CD14-positive monocyte (primary cell): ENCODE results near the gene PLXNA2. TPM values are rescaled to one million over a fixed set of nuclear protein-coding genes. Genes with fewer than 3 reads are reported as not detected.
A peak's percentile ranks its signal among the peaks of the same experiment; 100 is the strongest.

Experiments used
- DNase-seq, 3 donors: peaks; one replicate each; pipeline ENCODE4 v3.0.0-alpha.2; 2011 to 2022
- H2AFZ ChIP-seq: 2 replicates; pipeline ENCODE4 v1.6.0; 2012; ENCODE audit warnings: mild to moderate bottlenecking, low read depth, low read length, inconsistent platforms; ENCODE audit not compliant: insufficient read depth, poor library complexity, severe bottlenecking
- H3K27ac ChIP-seq, 2 donors: 1 replicate in 1 of 2; 2 replicates in 1 of 2; pipeline ENCODE4 v1.5.1; 2012 to 2013; ENCODE audit warnings: low read length in 2 of 2, control low read depth in 1 of 2, inconsistent platforms in 1 of 2, low read depth in 1 of 2, mild to moderate bottlenecking in 1 of 2
- H3K27me3 ChIP-seq, 2 donors: one replicate each; pipeline versions ENCODE4 v1.6.0 to v1.6.1; 2011 to 2013; ENCODE audit warnings: low read length in 2 of 2; ENCODE audit not compliant: control insufficient read depth in 2 of 2, insufficient read depth in 2 of 2
- H3K36me3 ChIP-seq, 2 donors: replicated peaks in 1 of 2; 1 replicate in 1 of 2; 2 replicates in 1 of 2; pipeline versions ENCODE4 v1.5.1 to v1.6.1; 2012 to 2013; ENCODE audit warnings: low read length in 2 of 2, control low read depth in 1 of 2, inconsistent platforms in 1 of 2, mild to moderate bottlenecking in 1 of 2; ENCODE audit not compliant: insufficient read depth in 2 of 2, control insufficient read depth in 1 of 2
- H3K4me1 ChIP-seq, 2 donors: 1 replicate in 1 of 2; 2 replicates in 1 of 2; pipeline versions ENCODE4 v1.5.1 to v1.6.1; 2012 to 2013; ENCODE audit warnings: low read length in 2 of 2, control low read depth in 1 of 2, inconsistent platforms in 1 of 2, mild to moderate bottlenecking in 1 of 2, moderate library complexity in 1 of 2; ENCODE audit not compliant: insufficient read depth in 2 of 2, control insufficient read depth in 1 of 2
- H3K4me2 ChIP-seq: replicated peaks from 2 replicates; pipeline ENCODE3; 2012; ENCODE audit warnings: low read length, moderate library complexity, mild to moderate bottlenecking; ENCODE audit not compliant: poor library complexity, severe bottlenecking; ENCODE audit errors: extremely low read depth
- H3K4me3 ChIP-seq, 3 experiments: fragments of 200-600 bp in 1 of 3; sonication (generic) in 1 of 3; replicated peaks in 1 of 3; 1 replicate in 2 of 3; 2 replicates in 1 of 3; pipeline ENCODE4 v1.5.1; 2011 to 2013; ENCODE audit warnings: low read length in 3 of 3, mild to moderate bottlenecking in 3 of 3, control low read depth in 2 of 3, low read depth in 2 of 3, inconsistent platforms in 1 of 3, moderate library complexity in 1 of 3
- H3K79me2 ChIP-seq: 2 replicates; pipeline ENCODE4 v1.6.0; 2012; ENCODE audit warnings: mild to moderate bottlenecking, control low read depth, inconsistent platforms, low read length, moderate library complexity; ENCODE audit not compliant: insufficient read depth
- H3K9ac ChIP-seq: 2 replicates; pipeline ENCODE4 v1.6.0; 2017; ENCODE audit warnings: low read length, mild to moderate bottlenecking; ENCODE audit not compliant: insufficient read depth, poor library complexity, severe bottlenecking
- H3K9me3 ChIP-seq, 2 donors: replicated peaks in 1 of 2; 1 replicate in 1 of 2; 2 replicates in 1 of 2; pipeline versions ENCODE4 v1.5.1 to v1.6.1; 2012 to 2013; ENCODE audit warnings: low read length in 2 of 2, control low read depth in 1 of 2; ENCODE audit not compliant: control insufficient read depth in 1 of 2, insufficient read depth in 1 of 2
- H4K20me1 ChIP-seq: 2 replicates; pipeline ENCODE4 v1.6.0; 2012; ENCODE audit warnings: mild to moderate bottlenecking, low read length, control low read depth, moderate library complexity; ENCODE audit not compliant: insufficient read depth
- H3K27ac Mint-ChIP-seq, 7 donors: one replicate each; pipeline ENCODE4 v1.8.0; 2020; ENCODE audit warnings: mild to moderate bottlenecking in 7 of 7, mixed read lengths in 7 of 7, moderate library complexity in 6 of 7, inconsistent platforms in 2 of 7
- H3K27me3 Mint-ChIP-seq, 3 donors: one replicate each; pipeline ENCODE4 v1.8.0; 2021 to 2022; ENCODE audit warnings: low read depth in 3 of 3, mild to moderate bottlenecking in 3 of 3, mixed read lengths in 3 of 3, moderate library complexity in 3 of 3, inconsistent platforms in 1 of 3
- H3K36me3 Mint-ChIP-seq, 2 donors: one replicate each; pipeline ENCODE4 v1.8.0; 2020; ENCODE audit warnings: mixed read lengths in 2 of 2, inconsistent platforms in 1 of 2, mild to moderate bottlenecking in 1 of 2
- H3K4me1 Mint-ChIP-seq: one replicate; pipeline ENCODE4 v1.8.0; 2020; ENCODE audit warnings: mild to moderate bottlenecking, mixed read lengths
- H3K4me3 Mint-ChIP-seq, 2 donors: one replicate each; pipeline ENCODE4 v1.8.0; 2020; ENCODE audit warnings: mild to moderate bottlenecking in 2 of 2, mixed read lengths in 2 of 2, moderate library complexity in 1 of 2
- H3K9me3 Mint-ChIP-seq, 7 donors: one replicate each; pipeline ENCODE4 v1.8.0; 2020 to 2022; ENCODE audit warnings: mixed read lengths in 7 of 7, mild to moderate bottlenecking in 6 of 7, moderate library complexity in 6 of 7, inconsistent platforms in 2 of 7
- CTCF ChIP-seq: fragments of 200-600 bp; IDR thresholded peaks from one replicate; pipeline ENCODE4 v1.8.0; 2022; ENCODE audit warnings: antibody characterized with exemption, mild to moderate bottlenecking
- WGBS: methylation state at CpG from one replicate; pipeline ENCODE4 v1.1.5; 2013; ENCODE audit warnings: missing lambda C conversion rate; ENCODE audit not compliant: insufficient coverage; 5-methylcytosine and 5-hydroxymethylcytosine counted together
- intact Hi-C, 2 donors: fragments of 100-400 bp; cut with micrococcal nuclease; formaldehyde crosslinking; loops; one replicate each; pipeline versions ENCODE4 v1.15.0 to v1.15.1; 2023
- polyA plus RNA-seq, 3 donors: library from polyadenylated mRNA; depleted of rRNA in 1 of 3; unstranded in 2 of 3; stranded (reverse) in 1 of 3; fragments of 300-500 nt in 2 of 3; fragments of >200 nt in 1 of 3; fragmentation: Illumina TruSeq in 2 of 3; gene quantifications; 1 replicate in 2 of 3; 2 replicates in 1 of 3; pipeline ENCODE4 v1.2.3, GENCODE V29; 2012 to 2021

The PLXNA2 gene
- polyA plus RNA-seq, 3 donors = 0.75 to 2.1 (median 1.1) TPM

GRCh38 chr1:208080396-208081286 is 163.5 kb downstream of the PLXNA2 start:
- Histone ChIP-seq H3K9ac (no peak overlapping the region), H3K9me3 (no peaks in the 10 kb centered on the region), H3K4me1 (no peaks in the 10 kb centered on the region), H3K4me2 (no peak overlapping the region), H3K27ac (no peak overlapping the region), H2AFZ (no peak overlapping the region), H3K79me2 (no peaks in the 10 kb centered on the region), H3K27me3 (no peaks in the 10 kb centered on the region), H4K20me1 (no peaks in the 10 kb centered on the region), H3K36me3 (no peaks in the 10 kb centered on the region), H3K4me3 (no peak overlapping the region)
- WGBS = 95% methylated on average over 6 of the region's 11 CpGs
- intact Hi-C loops = no loop called here
- no peak for TF ChIP-seq CTCF
- no peaks in the 10 kb centered on the region for H3K9me3 Mint-ChIP-seq
- H3K4me1 Mint-ChIP-seq = peaks cover 3% of the 10 kb centered on the region
- H3K4me3 Mint-ChIP-seq = no peak overlapping the region
- H3K36me3 Mint-ChIP-seq = peaks cover 0 to under 1% of the 10 kb centered on the region in 2 donors
- DNase-seq = no peak
- peaks cover 1 to 6% (median 3%) of the 10 kb centered on the region in 3 donors for H3K27me3 Mint-ChIP-seq
- H3K27ac Mint-ChIP-seq = no peak overlapping the region

- Mint-ChIP-seq H3K36me3 (no peaks in the 10 kb centered on the region), H3K9me3 (no peaks in the 10 kb centered on the region), H3K27me3 (peaks cover 1 to 6% (median 1%) of the 10 kb centered on the region in 3 donors), H3K27ac (peak overlapping the region in 1 of 7 donors; percentile 20), H3K4me3 (no peak overlapping the region), H3K4me1 (peaks cover 3% of the 10 kb centered on the region)
- no peaks in the 10 kb centered on the region for H3K4me1 ChIP-seq
- H4K20me1 ChIP-seq = no peaks in the 10 kb centered on the region
- no peaks in the 10 kb centered on the region for H3K27me3 ChIP-seq
- no peak overlapping the region for H3K4me3 ChIP-seq
- H3K27ac ChIP-seq = no peak overlapping the region
- DNase-seq = no peak
- WGBS = 96% methylated on average over 5 of the region's 9 CpGs
- no peaks in the 10 kb centered on the region for H3K9me3 ChIP-seq
- intact Hi-C loops = no loop called here
- H2AFZ ChIP-seq = no peak overlapping the region
- no peak overlapping the region for H3K4me2 ChIP-seq
- TF ChIP-seq CTCF = no peak
- no peak overlapping the region for H3K9ac ChIP-seq
- H3K36me3 ChIP-seq = no peaks in the 10 kb centered on the region
- H3K79me2 ChIP-seq = no peaks in the 10 kb centered on the region
Measured at GRCh38 chr1:208079161-208079560, 165.0 kb downstream of the PLXNA2 start.
